Sigmoid colon (tissue), 7 donors: Measurements from ENCODE around the gene SGPL1. TPM values are rescaled to one million over a fixed set of nuclear protein-coding genes. Genes with fewer than 3 reads are reported as not detected.

ENCODE experiments used
- DNase-seq: peaks from one replicate; pipeline ENCODE4 v3.0.0-alpha.2; 2019
- H3K27ac ChIP-seq, 4 donors: fragments of 200-600 bp; sonication (generic); one replicate each; pipeline ENCODE4 v1.5.1; 2016 to 2019; ENCODE audit warnings: mild to moderate bottlenecking in 1 of 4
- H3K27me3 ChIP-seq, 3 donors: fragments of 200-600 bp; sonication (generic); one replicate each; pipeline ENCODE4 v1.5.1; 2019; ENCODE audit warnings: mild to moderate bottlenecking in 1 of 3
- H3K36me3 ChIP-seq, 4 donors: fragments of 200-600 bp; sonication (generic); one replicate each; pipeline ENCODE4 v1.5.1; 2016 to 2019
- H3K4me1 ChIP-seq, 4 donors: fragments of 200-600 bp; sonication (generic); one replicate each; pipeline ENCODE4 v1.5.1; 2017 to 2019
- H3K4me3 ChIP-seq, 4 donors: fragments of 200-600 bp; sonication (generic); one replicate each; pipeline ENCODE4 v1.5.1; 2017 to 2019; ENCODE audit warnings: mild to moderate bottlenecking in 2 of 4, moderate library complexity in 1 of 4
- H3K9me3 ChIP-seq, 4 donors: fragments of 200-600 bp in 3 of 4; sonication (generic) in 3 of 4; one replicate each; pipeline versions ENCODE4 v1.5.1 to v1.6.1; 2013 to 2019
- CTCF ChIP-seq, 4 experiments: fragments of 450-650 bp in 3 of 4; fragments of 200-600 bp in 1 of 4; IDR thresholded peaks; one replicate each; pipeline ENCODE4 v1.5.1; 2016 to 2019; ENCODE audit warnings: antibody characterized with exemption in 4 of 4, mild to moderate bottlenecking in 3 of 4, moderate library complexity in 2 of 4
- EP300 ChIP-seq, 4 donors: sonication (generic); formaldehyde crosslinking; IDR thresholded peaks; one replicate each; pipeline ENCODE4 v1.6.1; 2017; ENCODE audit warnings: antibody characterized with exemption in 4 of 4
- POLR2A ChIP-seq, 2 donors: fragments of 450-650 bp; IDR thresholded peaks; one replicate each; pipeline ENCODE4 v1.6.1; 2016; ENCODE audit warnings: antibody characterized with exemption in 2 of 2, mild to moderate bottlenecking in 2 of 2, moderate library complexity in 2 of 2
- POLR2AphosphoS5 ChIP-seq, 4 donors: sonication (generic); formaldehyde crosslinking; IDR thresholded peaks; one replicate each; pipeline ENCODE4 v1.6.1; 2017; ENCODE audit warnings: antibody characterized with exemption in 4 of 4
- WGBS, 2 donors: extraction: QIAGEN DNeasy Blood & Tissue Kit; methylation state at CpG; one replicate each; pipeline ENCODE4 v1.1.7; 2013; 5-methylcytosine and 5-hydroxymethylcytosine counted together
- intact Hi-C: fragments of 100-400 bp; cut with DNase I; formaldehyde crosslinking; loops from one replicate; pipeline ENCODE4 v1.15.1; 2023
- polyA plus RNA-seq, 3 donors: library from polyadenylated mRNA; stranded (reverse); fragments of 200-250 nt; gene quantifications; one replicate each; pipeline ENCODE4 v1.2.3, GENCODE V29; 2013
- total RNA-seq, 4 donors: library from RNA; depleted of rRNA; stranded (reverse); fragments of >200 nt; gene quantifications; one replicate each; pipeline ENCODE4 v1.1.0, GENCODE V29; 2016
- donor health status: healthy with polysubstance abuse.
- donor health status: Bipolar disorder and iron deficiency.
- donor health status: healthy.

The SGPL1 gene
- total and polyA plus RNA-seq, 7 donors, result 6.0 to 22.2 (median 20.1) TPM

GRCh38 chr10:70903262-70903921 is 87.6 kb downstream of the SGPL1 start:
- Histone ChIP-seq H3K4me3 (no peak overlapping the region), H3K27ac (no peak overlapping the region), H3K36me3 (no peaks in the 10 kb centered on the region), H3K4me1 (peaks cover 0 to 21% (median 17%) of the 10 kb centered on the region in 4 donors), H3K27me3 (peaks cover 0 to 2% (median 0%) of the 10 kb centered on the region in 3 donors), H3K9me3 (no peaks in the 10 kb centered on the region)
- 51 to 62% methylated on average over 14 of the region's 14 CpGs for WGBS, 2 donors
- TF ChIP-seq EP300 (IDR thresholded peaks at IDR 0.05) (no peak), POLR2A (IDR thresholded peaks at IDR 0.05) (no peak), CTCF (IDR thresholded peaks at IDR 0.05) (peak; percentile 68 to 86 (median 74))
- DNase-seq, result peak; percentile 82
- intact Hi-C loops, result loop anchor here (5.0 kb wide), 1 partner anchor 384 kb away; no protein-coding TSS in a partner anchor

DNA sequence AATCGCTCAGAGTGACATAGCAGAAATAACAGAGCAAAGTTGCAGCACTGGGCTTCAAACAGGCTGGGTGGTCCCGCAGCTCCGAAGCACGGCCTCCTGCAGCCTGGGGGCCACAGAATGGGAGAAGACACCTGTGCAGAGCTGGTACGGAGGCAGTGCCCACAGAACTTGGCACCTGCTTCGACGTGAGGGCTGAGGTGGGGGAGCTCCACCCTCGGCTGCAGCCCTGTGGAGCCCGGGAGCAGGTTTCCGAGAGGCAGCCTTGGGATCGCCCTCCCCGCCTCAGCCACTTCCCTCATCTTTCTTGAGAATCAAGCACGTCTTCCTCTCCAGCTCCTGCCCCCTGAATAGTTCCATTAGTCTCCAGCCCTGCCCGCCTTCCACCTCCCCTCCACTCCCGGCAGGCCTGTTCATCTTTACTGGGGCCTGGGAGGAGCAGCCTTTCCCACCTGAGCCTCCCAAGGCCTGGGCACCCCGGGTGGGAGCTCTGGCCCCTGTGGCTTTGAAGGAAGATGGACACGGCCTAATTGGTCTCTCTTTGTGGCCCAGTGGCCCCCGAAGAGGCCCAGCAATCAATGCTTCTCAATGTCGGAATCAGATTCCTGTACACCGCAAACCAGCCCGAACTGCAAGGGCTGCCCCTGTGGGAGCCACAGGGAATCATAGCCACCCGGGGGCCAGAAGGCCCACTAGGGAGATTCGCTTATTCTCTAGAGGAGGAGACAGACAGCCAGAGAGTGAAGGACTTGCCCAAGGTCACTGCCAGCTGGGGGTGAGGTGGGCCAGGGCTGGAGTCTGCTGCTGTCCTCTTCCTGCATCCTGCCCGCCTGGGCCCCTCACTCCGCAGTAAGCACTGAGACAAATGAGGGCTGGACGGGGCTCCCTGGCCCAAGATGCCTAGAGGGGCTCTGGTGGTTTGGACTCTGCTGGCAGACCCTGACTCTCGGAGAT is 89.6 kb downstream of the SGPL1 start:
- Histone ChIP-seq H3K27me3 (peaks cover 0 to 2% (median 0%) of the 10 kb centered on the region in 3 donors), H3K9me3 (no peaks in the 10 kb centered on the region), H3K36me3 (no peaks in the 10 kb centered on the region), H3K4me1 (peaks cover 0 to 21% (median 17%) of the 10 kb centered on the region in 4 donors), H3K4me3 (no peak overlapping the region), H3K27ac (no peak overlapping the region)
- intact Hi-C loops, result no loop called here
- TF ChIP-seq POLR2A (IDR thresholded peaks at IDR 0.05) (no peak), POLR2AphosphoS5 (IDR thresholded peaks at IDR 0.05) (no peak), EP300 (IDR thresholded peaks at IDR 0.05) (no peak), CTCF (IDR thresholded peaks at IDR 0.05) (no peak)
- WGBS, 2 donors, result 83 to 86% methylated on average over 27 of the region's 27 CpGs
- peak; percentile 48 for DNase-seq

DNA sequence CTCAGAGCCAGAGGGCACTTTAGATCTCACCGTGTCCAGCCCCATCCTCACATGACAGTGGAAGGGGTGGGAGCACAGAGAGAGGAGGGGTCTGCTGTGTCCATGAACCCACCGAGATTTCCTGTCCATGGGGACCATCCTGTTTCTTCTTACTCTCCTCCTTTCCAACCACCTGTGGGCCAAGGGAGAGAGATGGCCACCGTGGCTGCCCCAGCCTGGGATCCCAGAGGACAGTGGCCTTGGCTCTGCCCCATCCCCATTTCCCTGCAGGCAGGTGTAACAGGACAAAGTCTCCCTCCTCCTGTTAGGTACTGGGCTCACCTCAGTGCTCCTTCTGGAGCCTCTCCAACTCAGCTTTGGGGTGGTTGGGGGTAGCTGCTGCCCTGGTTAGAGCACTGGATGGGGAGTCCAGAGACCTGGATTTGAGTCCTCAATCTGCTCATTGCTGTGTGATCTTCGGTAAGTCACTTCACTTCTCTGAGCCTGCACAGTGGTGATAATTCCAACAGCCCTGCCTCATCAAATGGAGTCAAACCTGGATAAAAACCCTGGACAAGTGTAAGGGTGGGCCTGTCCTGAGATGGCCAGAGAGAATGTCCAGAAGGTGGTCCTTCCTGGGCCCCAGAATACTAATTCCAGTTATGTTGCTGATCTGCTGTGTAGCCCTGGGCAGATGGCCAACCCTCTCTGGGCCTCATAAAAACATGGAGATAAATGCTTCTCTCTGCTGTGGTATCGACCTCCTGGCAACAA is 90.5 kb downstream of the SGPL1 start:
- peaks cover 0 to 2% (median 0%) of the 10 kb centered on the region in 3 donors for H3K27me3 ChIP-seq
- no peak for TF ChIP-seq CTCF (IDR thresholded peaks at IDR 0.05)
- no peak for TF ChIP-seq POLR2A (IDR thresholded peaks at IDR 0.05)
- no peak for TF ChIP-seq EP300 (IDR thresholded peaks at IDR 0.05)
- no peak for TF ChIP-seq POLR2AphosphoS5 (IDR thresholded peaks at IDR 0.05)
- no peaks in the 10 kb centered on the region for H3K9me3 ChIP-seq
- DNase-seq, result peak; percentile 53
- no peak overlapping the region for H3K27ac ChIP-seq
- WGBS, 2 donors, result 67 to 79% methylated on average over 5 of the region's 5 CpGs
- intact Hi-C loops, result no loop called here
- no peak overlapping the region for H3K4me3 ChIP-seq
- no peaks in the 10 kb centered on the region for H3K36me3 ChIP-seq
- H3K4me1 ChIP-seq, result peaks cover 0 to 21% (median 17%) of the 10 kb centered on the region in 4 donors

DNA sequence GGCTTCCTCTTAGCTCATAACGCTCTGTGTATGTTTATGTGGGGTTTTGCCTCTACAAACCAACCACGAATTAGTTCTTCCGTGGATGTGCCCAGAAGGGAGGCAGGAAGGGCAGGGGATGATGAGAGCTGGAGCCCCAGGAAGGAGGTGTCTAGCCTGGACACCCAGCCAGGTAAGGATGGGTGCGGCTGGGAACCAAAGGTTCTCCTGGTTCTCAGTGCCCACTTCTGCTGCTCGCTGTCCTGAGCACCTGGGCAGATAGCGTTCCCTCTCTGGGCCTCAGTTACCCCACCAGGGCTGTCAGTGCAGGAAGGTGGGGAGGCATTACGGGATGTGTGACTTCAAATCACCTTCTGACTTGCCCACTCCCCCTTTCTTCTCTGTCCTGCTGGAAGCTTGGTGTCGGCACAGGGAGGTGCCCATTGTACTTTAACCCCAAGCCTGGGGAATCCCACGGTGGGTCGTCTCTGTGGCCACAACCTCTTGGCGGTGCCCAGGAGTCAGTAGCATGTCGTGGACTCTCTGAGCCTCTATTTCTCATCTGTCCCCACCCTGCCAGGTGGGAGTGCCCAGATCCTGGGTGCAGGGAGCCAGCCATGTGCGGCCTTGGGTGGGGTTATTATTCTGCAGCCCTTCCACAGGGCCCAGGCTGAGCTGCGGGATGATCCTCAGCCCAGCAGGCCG is 91.3 kb downstream of the SGPL1 start:
- Histone ChIP-seq H3K27me3 (no peaks in the 10 kb centered on the region), H3K27ac (peak overlapping the region in 2 of 4 donors; percentile 25 to 62), H3K4me3 (no peak overlapping the region), H3K36me3 (no peaks in the 10 kb centered on the region), H3K4me1 (peaks cover 0 to 21% (median 17%) of the 10 kb centered on the region in 4 donors), H3K9me3 (no peaks in the 10 kb centered on the region)
- peak; percentile 39 for DNase-seq
- intact Hi-C loops, result no loop called here
- WGBS, 2 donors, result 22 to 70% methylated on average over 15 of the region's 15 CpGs
- TF ChIP-seq POLR2AphosphoS5 (IDR thresholded peaks at IDR 0.05) (no peak), POLR2A (IDR thresholded peaks at IDR 0.05) (no peak), EP300 (IDR thresholded peaks at IDR 0.05) (no peak), CTCF (IDR thresholded peaks at IDR 0.05) (no peak)
